NCI-H226 (cell line): ENCODE results near the gene GRAP2.
"Not testable (repeated sequence)": the region's sequence is repeated elsewhere in the genome, so short reads cannot be mapped to it uniquely, and the experiment has no call there.

ENCODE experiments used
- DNase-seq: peaks from one replicate; pipeline ENCODE4 v3.0.0-alpha.2; 2015

The GRAP2 gene

GRCh38 chr22:39900306-39901227 lies at the start of gene GRAP2:
GRAP2 (plus strand) TSS chr22:39901084; CDS start chr22:39947107, 46,023 bp downstream.
- no peak for DNase-seq

- no peak for DNase-seq
Observed at GRCh38 chr22:39851606-39852315, 49.1 kb upstream of the GRAP2 start.

GRCh38 chr22:39852799-39853198 lies 48.1 kb upstream of the GRAP2 start:
- no peak for DNase-seq

- DNase-seq, result no peak
Observed at GRCh38 chr22:39856588-39856987, 44.3 kb upstream of the GRAP2 start.

GRCh38 chr22:39859903-39860588 lies 40.8 kb upstream of the GRAP2 start:
- DNase-seq, result no peak

- DNase-seq, result no peak
Observed at GRCh38 chr22:39868741-39869140, 32.1 kb upstream of the GRAP2 start.

GRCh38 chr22:39869797-39870196 lies 31.1 kb upstream of the GRAP2 start:
- not testable (repeated sequence) for DNase-seq

GRCh38 chr22:39871008-39871798 lies 29.7 kb upstream of the GRAP2 start:
- DNase-seq, result no peak

GRCh38 chr22:39872548-39872947 lies 28.3 kb upstream of the GRAP2 start:
- no peak for DNase-seq

- no peak for DNase-seq
Observed at GRCh38 chr22:39873965-39874364, 26.9 kb upstream of the GRAP2 start.

- not testable (repeated sequence) for DNase-seq
Observed at GRCh38 chr22:39875176-39875885, 25.6 kb upstream of the GRAP2 start.

GRCh38 chr22:39877079-39877845 lies 23.6 kb upstream of the GRAP2 start:
- DNase-seq, result no peak

- no peak for DNase-seq
Observed at GRCh38 chr22:39880722-39881121, 20.2 kb upstream of the GRAP2 start.

GRCh38 chr22:39883057-39883456 lies 17.8 kb upstream of the GRAP2 start:
- DNase-seq, result no peak

- not testable (repeated sequence) for DNase-seq
Observed at GRCh38 chr22:39889924-39890323, 11.0 kb upstream of the GRAP2 start.

- DNase-seq, result no peak
Observed at GRCh38 chr22:39893526-39893925, 7.4 kb upstream of the GRAP2 start, which contains the start of gene ENTHD1. ENTHD1 (minus strand) TSS chr22:39893760; CDS start chr22:39887748, 6,012 bp downstream.

- no peak for DNase-seq
Observed at GRCh38 chr22:39894554-39895092, 6.3 kb upstream of the GRAP2 start.

GRCh38 chr22:39895682-39896081 lies 5.2 kb upstream of the GRAP2 start:
- no peak for DNase-seq

GRCh38 chr22:39896313-39896996 lies 4.4 kb upstream of the GRAP2 start:
- no peak for DNase-seq

- no peak for DNase-seq
Observed at GRCh38 chr22:39897841-39898240, 3.0 kb upstream of the GRAP2 start.
